HG03342 (cell line): ENCODE results near the gene CNDP2.
"Not testable (repeated sequence)": the region's sequence is repeated elsewhere in the genome, so short reads cannot be mapped to it uniquely, and the experiment has no call there.

Experiments used
- ATAC-seq: cut with Tn5 transposase; IDR thresholded peaks from one replicate; pipeline ENCODE4 v1.9.1; 2021; ENCODE audit warnings: mild to moderate bottlenecking, moderate library complexity; ENCODE audit not compliant: unreplicated experiment

The CNDP2 gene

GRCh38 chr18:74565164-74565563 lies 69.0 kb downstream of the CNDP2 start:
- not testable (repeated sequence) for ATAC-seq

- ATAC-seq = not testable (repeated sequence)
Observed at GRCh38 chr18:74565993-74566392, 69.8 kb downstream of the CNDP2 start.

GRCh38 chr18:74567822-74568221 lies 71.7 kb downstream of the CNDP2 start:
- ATAC-seq = no peak

- ATAC-seq = no peak
Observed at GRCh38 chr18:74569401-74569800, 73.2 kb downstream of the CNDP2 start.

GRCh38 chr18:74570266-74570665 lies 74.1 kb downstream of the CNDP2 start:
- no peak for ATAC-seq

- ATAC-seq = no peak
Observed at GRCh38 chr18:74571895-74572680, 75.9 kb downstream of the CNDP2 start.

GRCh38 chr18:74573053-74573452 lies 76.9 kb downstream of the CNDP2 start:
- no peak for ATAC-seq
